ENCODE data around the gene CXCR2. TPM values are rescaled to one million over a fixed set of nuclear protein-coding genes. Genes with fewer than 3 reads are reported as not detected.

CXCR2 gene
- total and polyA plus RNA-seq, 2 experiments from 2014 or later, result 0.52 to 1.6 TPM

DNA sequence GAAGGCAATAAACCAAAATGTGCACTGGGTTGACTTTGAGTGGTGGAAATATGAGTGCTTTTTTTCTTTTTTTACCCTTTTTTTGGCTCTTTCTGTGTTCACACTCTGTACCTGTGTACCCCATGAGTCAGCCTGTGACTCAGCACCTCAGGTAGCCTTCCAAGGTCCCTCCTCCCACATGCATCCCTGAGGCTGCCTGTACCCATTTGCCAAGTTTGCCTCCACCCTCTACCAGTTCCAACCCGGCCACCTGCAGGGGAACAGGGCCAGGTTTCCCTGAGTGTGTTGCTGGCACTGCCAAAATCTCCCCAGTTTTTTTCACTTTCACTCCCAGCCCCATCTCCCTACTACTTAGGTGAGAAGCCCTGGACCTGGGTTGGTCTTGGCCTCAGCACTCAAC is 26.9 kb downstream of the CXCR2 start:
- peaks cover 5% of the 10 kb centered on the region; the same call in 1 of the 2 replicates for H3K4me1 ChIP-seq (ENCODE audit: insufficient read depth)
- no peak for TF ChIP-seq EZH2phosphoT487 (IDR thresholded peaks at IDR 0.05; ENCODE audit: unreplicated experiment)
- TF ChIP-seq REST (IDR thresholded peaks at IDR 0.05; ENCODE audit: unreplicated experiment), result no peak
- no peak for TF ChIP-seq CREB1 (CRISPR knock-in tag; IDR thresholded peaks at IDR 0.05; ENCODE audit: low read depth)
- TF ChIP-seq EZH2 (IDR thresholded peaks at IDR 0.05; ENCODE audit: low read depth, unreplicated experiment), result no peak
- no peak for TF ChIP-seq POLR2AphosphoS5 (IDR thresholded peaks at IDR 0.05; ENCODE audit: low read depth)
- TF ChIP-seq ZNF462 (CRISPR knock-in tag; IDR thresholded peaks at IDR 0.05), result no peak
- TF ChIP-seq NANOG (IDR thresholded peaks at IDR 0.05; ENCODE audit: borderline replicate concordance), result no peak
- no peaks in the 10 kb centered on the region for H3K36me3 ChIP-seq (ENCODE audit: insufficient read depth)
- no peaks in the 10 kb centered on the region for H4K20me1 ChIP-seq (replicated peaks; ENCODE audit: insufficient read depth)
- no peaks in the 10 kb centered on the region for H3F3A ChIP-seq (replicated peaks; ENCODE audit: low read depth)
- H3K27me3 ChIP-seq (ENCODE audit: insufficient read depth), result no peaks in the 10 kb centered on the region
- no peak overlapping the region for H3K27ac Mint-ChIP-seq
- no peak overlapping the region for H3K27ac ChIP-seq (ENCODE audit: low read depth)
- no peaks in the 10 kb centered on the region for H3K79me2 ChIP-seq (replicated peaks; ENCODE audit: insufficient read depth)
- no peak overlapping the region for H2AFZ ChIP-seq
- no peak overlapping the region for H3K4me3 ChIP-seq
- DNase-seq (ENCODE audit: low spot score) (no peak), ATAC-seq (no peak)
- no peak overlapping the region for H3K4me3 Mint-ChIP-seq
- H3K36me3 Mint-ChIP-seq (ENCODE audit: low read depth), result no peaks in the 10 kb centered on the region
- no peaks in the 10 kb centered on the region for H3K9me3 Mint-ChIP-seq
- H3K4me1 Mint-ChIP-seq, result peaks cover 3% of the 10 kb centered on the region; the same call in 1 of the 3 replicates
- H3K4me2 ChIP-seq, result no peak overlapping the region
- no peaks in the 10 kb centered on the region; the same call in 1 of the 2 replicates for H3K9me2 ChIP-seq (ENCODE audit: insufficient read depth)
- H3K27me3 Mint-ChIP-seq (ENCODE audit: insufficient read depth, low read depth, poor library complexity), result no peaks in the 10 kb centered on the region

All from GM23338 (cell line).